Fibroblast of lung (primary cell): ENCODE data around the gene MID1. TPM values are rescaled to one million over a fixed set of nuclear protein-coding genes. Genes with fewer than 3 reads are reported as not detected.
A peak's percentile ranks its signal among the peaks of the same experiment; 100 is the strongest.

Source experiments
- DNase-seq, 2 donors: peaks; one replicate each; pipeline versions ENCODE4 v3.0.0 to v3.0.0-alpha.2; 2010; ENCODE audit warnings: low read depth in 2 of 2
- H2AFZ ChIP-seq: 2 replicates; pipeline ENCODE4 v1.5.1; 2012; ENCODE audit warnings: low read length, control low read depth, inconsistent platforms
- H3K27ac ChIP-seq: 2 replicates; pipeline ENCODE4 v1.5.1; 2011; ENCODE audit warnings: low read length, control low read depth; ENCODE audit not compliant: insufficient read depth
- H3K27me3 ChIP-seq: 2 replicates; pipeline ENCODE4 v1.5.1; 2011; ENCODE audit warnings: mild to moderate bottlenecking, low read length; ENCODE audit not compliant: control insufficient read depth, insufficient read depth
- H3K36me3 ChIP-seq: 2 replicates; pipeline ENCODE4 v1.5.1; 2011; ENCODE audit warnings: low read length; ENCODE audit not compliant: control insufficient read depth, insufficient read depth
- H3K4me1 ChIP-seq: 2 replicates; pipeline ENCODE4 v1.5.1; 2011; ENCODE audit warnings: low read length; ENCODE audit not compliant: control insufficient read depth, insufficient read depth; ENCODE audit errors: extremely low read depth
- H3K4me2 ChIP-seq: 2 replicates; pipeline ENCODE4 v1.5.1; 2011; ENCODE audit warnings: low read length, control low read depth; ENCODE audit not compliant: insufficient read depth; ENCODE audit errors: extremely low read depth
- H3K4me3 ChIP-seq, 4 experiments: fragments of 200-600 bp in 1 of 4; sonication (generic) in 1 of 4; replicated peaks in 1 of 4; 2 replicates each; pipeline ENCODE4 v1.5.1; 2011 to 2016; ENCODE audit warnings: low read length in 4 of 4, low read depth in 3 of 4, mild to moderate bottlenecking in 3 of 4, control low read depth in 2 of 4, inconsistent platforms in 1 of 4, mixed read lengths in 1 of 4; ENCODE audit not compliant: insufficient read depth in 1 of 4; ENCODE audit errors: control extremely low read depth in 1 of 4
- H3K79me2 ChIP-seq: 2 replicates; pipeline ENCODE4 v1.5.1; 2012; ENCODE audit warnings: mild to moderate bottlenecking, low read length, inconsistent platforms; ENCODE audit not compliant: control insufficient read depth, insufficient read depth
- H3K9ac ChIP-seq: 2 replicates; pipeline ENCODE4 v1.5.1; 2011; ENCODE audit warnings: mild to moderate bottlenecking, low read length, control low read depth; ENCODE audit not compliant: insufficient read depth
- H3K9me3 ChIP-seq: 2 replicates; pipeline ENCODE4 v1.5.1; 2012; ENCODE audit warnings: low read depth, low read length; ENCODE audit not compliant: control insufficient read depth, insufficient read depth
- H4K20me1 ChIP-seq: 2 replicates; pipeline ENCODE4 v1.5.1; 2011; ENCODE audit warnings: low read length; ENCODE audit not compliant: control insufficient read depth, insufficient read depth; ENCODE audit errors: extremely low read depth
- EZH2 ChIP-seq: IDR thresholded peaks from 2 replicates; pipeline ENCODE4 v1.5.1; 2012; ENCODE audit warnings: low read length, control low read depth, mild to moderate bottlenecking; ENCODE audit errors: missing control alignments
- polyA plus RNA-seq, 2 donors: library from polyadenylated mRNA; depleted of rRNA in 1 of 2; stranded (reverse) in 1 of 2; unstranded in 1 of 2; fragments of >200 nt; gene quantifications; 2 replicates each; pipeline ENCODE4 v1.2.1, GENCODE V29; 2011 to 2012; ENCODE audit warnings: missing spikeins in 1 of 2
- total RNA-seq: library from RNA; depleted of rRNA; stranded (reverse); fragments of >200 nt; gene quantifications from 2 replicates; pipeline ENCODE4 v1.2.1, GENCODE V29; 2014
- TF ChIP-seq, protein P1 (sequence below), 2 donors: IDR thresholded peaks in 1 of 2; conservative IDR thresholded peaks in 1 of 2; 1 replicate in 1 of 2; 2 replicates in 1 of 2; pipeline ENCODE4 v1.5.1; 2011 to 2012; ENCODE audit warnings: low read length in 2 of 2, control low read depth in 1 of 2, inconsistent platforms in 1 of 2, low read depth in 1 of 2, mild to moderate bottlenecking in 1 of 2

The MID1 gene
- total and polyA plus RNA-seq, 2 donors (not counting 1 experiment from before 2014, with no cell fraction given): 20.3 to 27.7 TPM

DNA sequence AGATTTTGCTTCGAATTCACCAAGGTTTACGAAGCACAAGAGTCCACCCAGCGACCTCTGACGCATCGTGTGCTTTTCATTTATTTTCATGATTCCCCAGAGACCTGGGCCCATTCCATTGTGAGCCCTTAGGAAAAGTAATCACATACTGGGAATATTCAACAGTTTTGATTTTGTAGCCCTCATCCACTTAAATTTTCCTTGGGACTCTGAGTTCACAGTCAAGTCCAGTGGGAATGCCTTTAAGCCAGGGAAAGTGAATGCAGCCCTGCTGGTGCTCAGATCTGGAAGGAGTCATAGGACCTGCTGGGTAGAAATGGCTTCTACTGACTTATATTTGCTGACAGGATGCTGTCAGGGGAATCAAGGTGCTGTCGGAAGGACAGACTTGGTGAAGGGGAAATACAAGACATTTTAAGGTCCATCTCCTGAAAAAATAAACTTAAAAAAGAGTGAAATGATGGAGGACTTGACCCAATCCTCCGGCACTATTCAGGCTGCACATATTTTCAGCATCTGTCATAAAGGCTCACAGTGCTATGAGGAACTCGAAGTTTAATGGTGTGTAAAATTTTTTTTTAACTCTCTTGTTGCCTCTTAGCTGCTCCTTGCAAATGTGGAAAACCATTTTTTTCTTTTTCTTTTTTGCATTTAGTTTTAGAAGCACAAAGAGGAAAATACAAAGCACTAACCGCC, 204.9 kb downstream of the MID1 start:
- DNase-seq: peak; percentile 39 to 76
- H4K20me1 ChIP-seq: no peaks in the 10 kb centered on the region
- no peak overlapping the region for H3K4me3 ChIP-seq
- TF ChIP-seq, protein P1, sequence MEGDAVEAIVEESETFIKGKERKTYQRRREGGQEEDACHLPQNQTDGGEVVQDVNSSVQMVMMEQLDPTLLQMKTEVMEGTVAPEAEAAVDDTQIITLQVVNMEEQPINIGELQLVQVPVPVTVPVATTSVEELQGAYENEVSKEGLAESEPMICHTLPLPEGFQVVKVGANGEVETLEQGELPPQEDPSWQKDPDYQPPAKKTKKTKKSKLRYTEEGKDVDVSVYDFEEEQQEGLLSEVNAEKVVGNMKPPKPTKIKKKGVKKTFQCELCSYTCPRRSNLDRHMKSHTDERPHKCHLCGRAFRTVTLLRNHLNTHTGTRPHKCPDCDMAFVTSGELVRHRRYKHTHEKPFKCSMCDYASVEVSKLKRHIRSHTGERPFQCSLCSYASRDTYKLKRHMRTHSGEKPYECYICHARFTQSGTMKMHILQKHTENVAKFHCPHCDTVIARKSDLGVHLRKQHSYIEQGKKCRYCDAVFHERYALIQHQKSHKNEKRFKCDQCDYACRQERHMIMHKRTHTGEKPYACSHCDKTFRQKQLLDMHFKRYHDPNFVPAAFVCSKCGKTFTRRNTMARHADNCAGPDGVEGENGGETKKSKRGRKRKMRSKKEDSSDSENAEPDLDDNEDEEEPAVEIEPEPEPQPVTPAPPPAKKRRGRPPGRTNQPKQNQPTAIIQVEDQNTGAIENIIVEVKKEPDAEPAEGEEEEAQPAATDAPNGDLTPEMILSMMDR (conservative IDR thresholded peaks at IDR 0.05 in 1 of 2, IDR thresholded peaks at IDR 0.05 in 1 of 2; ENCODE audit: low read depth in 1 of 2, low read length in 2 of 2): no peak
- no peak for TF ChIP-seq EZH2
- no peaks in the 10 kb centered on the region for H3K27me3 ChIP-seq
- H3K4me2 ChIP-seq: no peak overlapping the region
- H3K9ac ChIP-seq: no peak overlapping the region
- H3K79me2 ChIP-seq: no peaks in the 10 kb centered on the region
- H3K36me3 ChIP-seq: no peaks in the 10 kb centered on the region
- H3K4me1 ChIP-seq: no peaks in the 10 kb centered on the region
- H3K9me3 ChIP-seq: no peaks in the 10 kb centered on the region
- H2AFZ ChIP-seq: no peak overlapping the region
- H3K27ac ChIP-seq: no peak overlapping the region

DNA sequence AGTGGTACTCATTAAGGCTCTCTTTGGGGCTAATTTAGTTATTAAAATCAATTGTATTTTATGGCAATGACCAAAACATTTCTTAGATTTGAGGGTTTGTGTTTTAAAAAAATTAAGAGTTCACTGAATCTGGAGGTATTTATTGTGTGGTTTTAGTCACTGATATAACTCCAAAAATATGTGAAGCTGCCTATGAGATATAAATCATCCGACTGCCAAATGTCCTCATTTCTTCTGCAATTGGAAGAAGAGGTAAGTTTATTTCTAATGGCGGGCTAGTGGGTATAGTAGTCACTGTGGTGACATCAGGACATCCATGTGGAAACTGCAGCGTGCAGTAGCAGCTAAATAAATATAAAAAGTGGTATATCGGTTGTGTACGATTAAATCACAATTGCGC, 205.5 kb downstream of the MID1 start:
- Histone ChIP-seq H3K36me3 (no peaks in the 10 kb centered on the region), H3K79me2 (no peaks in the 10 kb centered on the region), H3K27ac (no peak overlapping the region), H3K4me3 (no peak overlapping the region), H3K9ac (no peak overlapping the region), H4K20me1 (no peaks in the 10 kb centered on the region), H3K4me1 (no peaks in the 10 kb centered on the region), H3K9me3 (no peaks in the 10 kb centered on the region), H2AFZ (no peak overlapping the region), H3K4me2 (no peak overlapping the region), H3K27me3 (no peaks in the 10 kb centered on the region)
- DNase-seq: peak; percentile 20 to 78
- TF ChIP-seq, protein P1 (conservative IDR thresholded peaks at IDR 0.05 in 1 of 2, IDR thresholded peaks at IDR 0.05 in 1 of 2; ENCODE audit: low read depth in 1 of 2, low read length in 2 of 2): no peak
- TF ChIP-seq EZH2: no peak

DNA sequence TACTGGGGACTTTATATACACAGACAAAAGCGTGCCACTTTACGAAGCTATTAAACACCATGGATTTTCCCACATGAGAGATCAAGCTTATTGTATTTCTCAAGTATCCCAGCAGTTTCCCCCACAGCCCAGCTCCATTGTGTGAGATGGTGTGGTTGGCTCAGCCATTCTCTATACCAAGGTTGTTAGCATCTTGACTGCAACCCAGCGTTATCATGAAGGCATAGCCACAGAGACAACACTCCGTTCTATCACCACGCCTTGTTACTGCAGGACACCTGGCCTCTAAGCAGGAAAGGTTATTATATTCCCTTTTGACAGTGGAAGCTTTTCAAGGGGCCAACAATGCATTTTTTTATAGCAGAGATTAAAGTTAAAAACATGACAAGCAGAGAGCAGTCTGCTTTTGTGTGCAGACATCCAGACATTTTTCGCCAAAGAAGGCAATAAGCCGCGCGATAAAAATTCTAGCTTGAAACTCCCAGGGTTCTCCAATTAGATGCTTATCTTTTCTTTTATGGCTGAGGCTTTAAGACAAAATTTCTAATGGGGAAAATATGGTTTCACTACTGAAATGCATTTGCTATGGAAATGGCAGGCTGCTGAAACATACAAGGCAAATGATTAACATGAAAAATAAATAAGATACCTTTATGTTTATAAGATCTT, 206.1 kb downstream of the MID1 start:
- Histone ChIP-seq H4K20me1 (no peaks in the 10 kb centered on the region), H2AFZ (no peak overlapping the region), H3K27me3 (no peaks in the 10 kb centered on the region), H3K9ac (no peak overlapping the region), H3K4me2 (no peak overlapping the region), H3K9me3 (no peaks in the 10 kb centered on the region), H3K27ac (no peak overlapping the region), H3K36me3 (no peaks in the 10 kb centered on the region), H3K4me1 (no peaks in the 10 kb centered on the region), H3K79me2 (no peaks in the 10 kb centered on the region), H3K4me3 (no peak overlapping the region)
- TF ChIP-seq EZH2: no peak
- peak in 1 of 2 donors; percentile 19 for DNase-seq
